Measurements from ENCODE around the gene SLC35F3. TPM values are rescaled to one million over a fixed set of nuclear protein-coding genes. Genes with fewer than 3 reads are reported as not detected.

The SLC35F3 gene
- total RNA-seq, 1 donor from 2014 or later = not detected

DNA sequence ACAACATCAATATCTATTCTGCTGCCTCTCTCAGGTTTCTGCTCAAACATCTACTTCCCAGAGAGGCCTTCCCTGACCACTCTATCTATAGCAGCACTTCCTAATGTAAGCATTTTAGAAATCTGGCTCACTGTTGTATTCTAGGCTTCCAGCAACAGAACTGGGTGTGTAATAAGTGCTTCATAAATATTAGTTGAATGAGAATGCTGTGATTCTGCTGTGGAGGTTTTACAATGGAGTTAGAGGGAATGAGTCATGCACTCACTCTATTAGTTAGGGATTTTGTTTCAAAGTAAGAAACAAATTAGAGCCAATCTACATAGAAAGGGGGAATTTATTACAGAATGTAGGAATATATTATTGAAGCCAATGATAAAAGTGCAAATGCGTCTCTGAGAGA lies 38.6 kb upstream of the SLC35F3 start:
- Histone ChIP-seq H3K27ac (replicated peaks) (no peak overlapping the region), H3K36me3 (no peaks in the 10 kb centered on the region), H3K9me3 (replicated peaks) (peaks cover 27% of the 10 kb centered on the region), H3K4me3 (no peak overlapping the region), H3K27me3 (ENCODE audit: low read depth) (peaks cover 9% of the 10 kb centered on the region), H3K4me1 (no peaks in the 10 kb centered on the region)
- intact Hi-C loops (cut with micrococcal nuclease) = no loop called here
- no peak for DNase-seq
- no peak for TF ChIP-seq CTCF (IDR thresholded peaks at IDR 0.05; ENCODE audit: borderline replicate concordance)

- Histone ChIP-seq H3K27ac (replicated peaks) (no peak overlapping the region), H3K4me3 (no peak overlapping the region), H3K4me1 (no peaks in the 10 kb centered on the region), H3K36me3 (no peaks in the 10 kb centered on the region), H3K9me3 (replicated peaks) (peaks cover 27% of the 10 kb centered on the region), H3K27me3 (ENCODE audit: low read depth) (peaks cover 9% of the 10 kb centered on the region)
- no peak for TF ChIP-seq CTCF (IDR thresholded peaks at IDR 0.05; ENCODE audit: borderline replicate concordance)
- intact Hi-C loops (cut with micrococcal nuclease) = no loop called here
- DNase-seq = no peak
These were observed 37.4 kb upstream of the SLC35F3 start for GRCh38 chr1:233867028-233867427.

DNA sequence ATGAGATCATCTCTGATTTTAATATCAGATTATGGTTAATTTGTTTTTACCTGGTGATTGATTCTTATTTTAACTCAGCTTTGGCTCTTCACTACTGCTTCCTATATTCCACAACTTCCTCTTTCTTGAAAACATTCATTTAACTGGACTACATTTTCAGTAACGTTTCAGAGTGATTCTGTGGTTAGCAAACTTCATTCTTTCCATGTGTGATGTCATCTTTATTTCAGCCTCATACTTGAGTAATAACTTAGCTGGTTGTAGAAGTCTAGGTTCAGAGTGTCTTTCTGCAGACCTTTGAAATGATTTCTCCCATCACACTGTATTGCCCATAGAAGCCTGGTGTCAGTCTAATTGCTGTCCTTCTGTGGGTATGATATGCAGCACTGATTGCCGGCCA lies 36.0 kb upstream of the SLC35F3 start:
- no peak for DNase-seq
- intact Hi-C loops (cut with micrococcal nuclease) = no loop called here
- H3K4me1 ChIP-seq = no peaks in the 10 kb centered on the region
- no peak for TF ChIP-seq CTCF (IDR thresholded peaks at IDR 0.05; ENCODE audit: borderline replicate concordance)
- H3K9me3 ChIP-seq (replicated peaks) = peaks cover 27% of the 10 kb centered on the region
- peaks cover 12% of the 10 kb centered on the region for H3K27me3 ChIP-seq (ENCODE audit: low read depth)
- H3K36me3 ChIP-seq = no peaks in the 10 kb centered on the region
- no peak overlapping the region for H3K27ac ChIP-seq (replicated peaks)
- no peak overlapping the region for H3K4me3 ChIP-seq

DNA sequence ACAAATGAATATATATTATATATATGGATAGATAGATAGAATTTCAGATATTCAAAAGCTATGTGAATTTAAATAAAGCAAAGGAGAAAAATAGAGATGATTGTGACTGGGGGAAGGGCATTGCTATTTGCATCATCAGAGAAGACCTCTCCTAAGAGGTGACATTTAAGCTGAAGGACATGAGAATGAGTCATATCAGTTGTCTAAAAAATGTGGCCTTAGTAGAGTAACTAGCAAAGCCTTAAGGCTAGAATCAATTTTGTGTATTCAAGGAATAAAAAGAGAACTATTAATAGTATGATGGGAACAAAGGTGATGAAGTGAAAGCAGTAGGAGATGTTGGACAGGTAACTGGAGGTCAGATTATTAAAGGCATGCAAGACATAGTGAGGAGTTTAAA lies 34.8 kb upstream of the SLC35F3 start:
- no peak for TF ChIP-seq CTCF (IDR thresholded peaks at IDR 0.05; ENCODE audit: borderline replicate concordance)
- no peak overlapping the region for H3K4me3 ChIP-seq
- H3K27me3 ChIP-seq (ENCODE audit: low read depth) = peaks cover 12% of the 10 kb centered on the region

GRCh38 chr1:233873666-233874065 lies 30.8 kb upstream of the SLC35F3 start:
- Histone ChIP-seq H3K4me3 (no peak overlapping the region), H3K9me3 (replicated peaks) (no peaks in the 10 kb centered on the region), H3K27ac (replicated peaks) (no peak overlapping the region), H3K36me3 (no peaks in the 10 kb centered on the region), H3K4me1 (no peaks in the 10 kb centered on the region), H3K27me3 (ENCODE audit: low read depth) (peaks cover 12% of the 10 kb centered on the region)
- intact Hi-C loops (cut with micrococcal nuclease) = no loop called here
- no peak for TF ChIP-seq CTCF (IDR thresholded peaks at IDR 0.05; ENCODE audit: borderline replicate concordance)
- DNase-seq = no peak

More for the DNA sequence above, 34.8 kb upstream of the SLC35F3 start:
- Histone ChIP-seq H3K9me3 (replicated peaks) (peaks cover 21% of the 10 kb centered on the region), H3K27ac (replicated peaks) (no peak overlapping the region), H3K36me3 (no peaks in the 10 kb centered on the region), H3K4me1 (no peaks in the 10 kb centered on the region)
- no peak for DNase-seq
- intact Hi-C loops (cut with micrococcal nuclease) = no loop called here

DNA sequence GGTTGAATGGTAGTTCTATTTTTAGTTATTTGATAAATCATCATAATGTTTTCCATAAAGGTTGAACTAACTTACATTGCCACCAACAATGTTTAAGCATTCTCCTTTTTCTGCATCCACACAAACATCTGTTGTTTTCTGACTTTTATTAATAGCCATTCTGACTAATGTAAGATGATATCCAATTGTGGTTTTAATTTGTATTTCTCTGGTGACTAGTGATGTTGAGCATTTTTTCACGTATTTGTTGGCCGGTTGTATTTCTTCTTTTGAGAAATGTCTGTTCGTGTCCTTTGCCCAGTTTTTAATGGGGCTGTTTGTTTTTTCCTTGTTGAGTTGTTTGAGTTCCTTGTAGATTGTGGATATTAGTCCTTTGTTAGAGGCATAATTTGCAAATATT lies 24.6 kb upstream of the SLC35F3 start:
- intact Hi-C loops (cut with micrococcal nuclease) = no loop called here
- Histone ChIP-seq H3K36me3 (no peaks in the 10 kb centered on the region), H3K4me3 (no peak overlapping the region), H3K27me3 (ENCODE audit: low read depth) (peaks cover 18% of the 10 kb centered on the region), H3K9me3 (replicated peaks) (peaks cover 21% of the 10 kb centered on the region), H3K4me1 (no peaks in the 10 kb centered on the region), H3K27ac (replicated peaks) (no peak overlapping the region)
- TF ChIP-seq CTCF (IDR thresholded peaks at IDR 0.05; ENCODE audit: borderline replicate concordance) = no peak
- no peak for DNase-seq
